Neural progenitor cell (in vitro differentiated cells): Measurements from ENCODE around the gene SAA4.

ENCODE experiments used
- EZH2 ChIP-seq: fragments of 200-600 bp; sonication (generic); IDR thresholded peaks from 2 replicates; pipeline ENCODE4 v1.6.1; 2017; ENCODE audit warnings: antibody characterized with exemption, mild to moderate bottlenecking, moderate library complexity
- TF ChIP-seq, protein P1 (sequence below): fragments of 200-600 bp; sonication (generic); IDR thresholded peaks from 2 replicates; pipeline ENCODE4 v1.5.1; 2017; ENCODE audit warnings: antibody characterized with exemption, mild to moderate bottlenecking

DNA sequence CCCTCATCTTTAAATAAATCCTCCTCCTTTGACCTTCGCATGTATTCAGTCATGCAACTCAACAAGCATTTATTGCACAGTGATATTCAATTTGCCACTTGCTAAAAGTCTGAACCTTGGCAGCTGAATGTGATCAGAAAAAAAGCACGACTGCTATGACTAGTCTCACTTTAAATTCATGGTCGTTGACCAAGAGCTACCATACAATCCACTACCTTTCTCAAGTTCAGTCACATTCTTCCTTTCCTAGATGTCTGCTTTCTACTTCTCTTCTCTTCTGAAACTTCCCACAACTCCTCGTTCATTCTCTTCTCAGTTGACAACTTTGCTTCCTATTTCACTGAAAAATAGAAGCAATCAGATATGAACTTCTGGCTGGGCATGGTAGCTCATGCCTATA lies 27.4 kb upstream of the SAA4 start:
- TF ChIP-seq, protein P1, sequence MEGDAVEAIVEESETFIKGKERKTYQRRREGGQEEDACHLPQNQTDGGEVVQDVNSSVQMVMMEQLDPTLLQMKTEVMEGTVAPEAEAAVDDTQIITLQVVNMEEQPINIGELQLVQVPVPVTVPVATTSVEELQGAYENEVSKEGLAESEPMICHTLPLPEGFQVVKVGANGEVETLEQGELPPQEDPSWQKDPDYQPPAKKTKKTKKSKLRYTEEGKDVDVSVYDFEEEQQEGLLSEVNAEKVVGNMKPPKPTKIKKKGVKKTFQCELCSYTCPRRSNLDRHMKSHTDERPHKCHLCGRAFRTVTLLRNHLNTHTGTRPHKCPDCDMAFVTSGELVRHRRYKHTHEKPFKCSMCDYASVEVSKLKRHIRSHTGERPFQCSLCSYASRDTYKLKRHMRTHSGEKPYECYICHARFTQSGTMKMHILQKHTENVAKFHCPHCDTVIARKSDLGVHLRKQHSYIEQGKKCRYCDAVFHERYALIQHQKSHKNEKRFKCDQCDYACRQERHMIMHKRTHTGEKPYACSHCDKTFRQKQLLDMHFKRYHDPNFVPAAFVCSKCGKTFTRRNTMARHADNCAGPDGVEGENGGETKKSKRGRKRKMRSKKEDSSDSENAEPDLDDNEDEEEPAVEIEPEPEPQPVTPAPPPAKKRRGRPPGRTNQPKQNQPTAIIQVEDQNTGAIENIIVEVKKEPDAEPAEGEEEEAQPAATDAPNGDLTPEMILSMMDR = no peak
- no peak for TF ChIP-seq EZH2
